HL-60 (cell line): ENCODE measurements around the gene CFL1.

Source experiments
- TF ChIP-seq, protein P1 (sequence below): IDR thresholded peaks from one replicate; pipeline ENCODE4 v1.5.1; 2011; ENCODE audit warnings: low read length, control low read depth, inconsistent platforms; ENCODE audit not compliant: insufficient read depth
- TF ChIP-seq, protein P2 (sequence below): IDR thresholded peaks from 2 replicates; pipeline ENCODE4 v1.6.1; 2012; ENCODE audit warnings: low read depth; ENCODE audit not compliant: insufficient replicate concordance

DNA sequence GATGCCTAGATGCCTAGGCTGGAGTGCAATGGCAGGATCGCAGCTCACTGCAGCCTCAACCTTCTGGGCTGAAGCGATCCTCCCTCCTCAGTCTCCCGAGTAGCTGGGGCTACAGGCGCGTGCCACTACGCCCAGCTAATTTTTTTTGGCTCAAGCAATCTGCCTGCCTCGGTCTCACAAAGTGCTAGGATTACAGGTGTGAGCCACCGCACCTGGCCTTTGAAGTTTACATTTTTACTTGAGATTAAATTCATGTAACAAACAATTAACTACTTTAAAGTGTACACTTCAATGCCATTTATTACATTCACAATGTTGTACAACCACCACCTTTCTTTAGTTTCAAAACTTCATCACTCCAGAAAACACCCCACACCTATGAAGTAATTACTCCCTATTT is 45.7 kb upstream of the CFL1 start:
- TF ChIP-seq, protein P1, sequence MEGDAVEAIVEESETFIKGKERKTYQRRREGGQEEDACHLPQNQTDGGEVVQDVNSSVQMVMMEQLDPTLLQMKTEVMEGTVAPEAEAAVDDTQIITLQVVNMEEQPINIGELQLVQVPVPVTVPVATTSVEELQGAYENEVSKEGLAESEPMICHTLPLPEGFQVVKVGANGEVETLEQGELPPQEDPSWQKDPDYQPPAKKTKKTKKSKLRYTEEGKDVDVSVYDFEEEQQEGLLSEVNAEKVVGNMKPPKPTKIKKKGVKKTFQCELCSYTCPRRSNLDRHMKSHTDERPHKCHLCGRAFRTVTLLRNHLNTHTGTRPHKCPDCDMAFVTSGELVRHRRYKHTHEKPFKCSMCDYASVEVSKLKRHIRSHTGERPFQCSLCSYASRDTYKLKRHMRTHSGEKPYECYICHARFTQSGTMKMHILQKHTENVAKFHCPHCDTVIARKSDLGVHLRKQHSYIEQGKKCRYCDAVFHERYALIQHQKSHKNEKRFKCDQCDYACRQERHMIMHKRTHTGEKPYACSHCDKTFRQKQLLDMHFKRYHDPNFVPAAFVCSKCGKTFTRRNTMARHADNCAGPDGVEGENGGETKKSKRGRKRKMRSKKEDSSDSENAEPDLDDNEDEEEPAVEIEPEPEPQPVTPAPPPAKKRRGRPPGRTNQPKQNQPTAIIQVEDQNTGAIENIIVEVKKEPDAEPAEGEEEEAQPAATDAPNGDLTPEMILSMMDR, result no peak
- TF ChIP-seq, protein P2, sequence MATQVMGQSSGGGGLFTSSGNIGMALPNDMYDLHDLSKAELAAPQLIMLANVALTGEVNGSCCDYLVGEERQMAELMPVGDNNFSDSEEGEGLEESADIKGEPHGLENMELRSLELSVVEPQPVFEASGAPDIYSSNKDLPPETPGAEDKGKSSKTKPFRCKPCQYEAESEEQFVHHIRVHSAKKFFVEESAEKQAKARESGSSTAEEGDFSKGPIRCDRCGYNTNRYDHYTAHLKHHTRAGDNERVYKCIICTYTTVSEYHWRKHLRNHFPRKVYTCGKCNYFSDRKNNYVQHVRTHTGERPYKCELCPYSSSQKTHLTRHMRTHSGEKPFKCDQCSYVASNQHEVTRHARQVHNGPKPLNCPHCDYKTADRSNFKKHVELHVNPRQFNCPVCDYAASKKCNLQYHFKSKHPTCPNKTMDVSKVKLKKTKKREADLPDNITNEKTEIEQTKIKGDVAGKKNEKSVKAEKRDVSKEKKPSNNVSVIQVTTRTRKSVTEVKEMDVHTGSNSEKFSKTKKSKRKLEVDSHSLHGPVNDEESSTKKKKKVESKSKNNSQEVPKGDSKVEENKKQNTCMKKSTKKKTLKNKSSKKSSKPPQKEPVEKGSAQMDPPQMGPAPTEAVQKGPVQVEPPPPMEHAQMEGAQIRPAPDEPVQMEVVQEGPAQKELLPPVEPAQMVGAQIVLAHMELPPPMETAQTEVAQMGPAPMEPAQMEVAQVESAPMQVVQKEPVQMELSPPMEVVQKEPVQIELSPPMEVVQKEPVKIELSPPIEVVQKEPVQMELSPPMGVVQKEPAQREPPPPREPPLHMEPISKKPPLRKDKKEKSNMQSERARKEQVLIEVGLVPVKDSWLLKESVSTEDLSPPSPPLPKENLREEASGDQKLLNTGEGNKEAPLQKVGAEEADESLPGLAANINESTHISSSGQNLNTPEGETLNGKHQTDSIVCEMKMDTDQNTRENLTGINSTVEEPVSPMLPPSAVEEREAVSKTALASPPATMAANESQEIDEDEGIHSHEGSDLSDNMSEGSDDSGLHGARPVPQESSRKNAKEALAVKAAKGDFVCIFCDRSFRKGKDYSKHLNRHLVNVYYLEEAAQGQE, result no peak
